Activated CD8-positive, alpha-beta T cell treated with anti-CD3 and anti-CD28 coated beads for 36 hours (primary cell): Measurements from ENCODE around the gene SLC2A4. TPM values are rescaled to one million over a fixed set of nuclear protein-coding genes. Genes with fewer than 3 reads are reported as not detected.

Source experiments
- ATAC-seq: fragments of 200-7000 bp; cut with Tn5 transposase; one replicate; pipeline ENCODE4 v1.10.0; 2021; ENCODE audit warnings: mild to moderate bottlenecking, moderate library complexity
- CTCF ChIA-PET: fragments of 350-600 bp; sonication (Branson Sonifier 250); formaldehyde crosslinking; loops from one replicate; lab custom pipeline; 2021; ENCODE audit warnings: antibody characterized with exemption; lab: Charles Lee
- POLR2A ChIA-PET: fragments of 350-600 bp; sonication (Branson Sonifier 250); formaldehyde crosslinking; loops from one replicate; lab custom pipeline; 2021; ENCODE audit warnings: antibody characterized with exemption; lab: Charles Lee
- DNase-seq: peaks from one replicate; pipeline ENCODE4 v3.0.0-alpha.2; 2020
- H3K27ac Mint-ChIP-seq: one replicate; pipeline ENCODE4 v1.8.0; 2021; ENCODE audit warnings: mild to moderate bottlenecking, mixed read lengths
- H3K27me3 Mint-ChIP-seq: one replicate; pipeline ENCODE4 v1.8.0; 2021; ENCODE audit warnings: mixed read lengths
- H3K36me3 Mint-ChIP-seq: one replicate; pipeline ENCODE4 v1.8.0; 2021; ENCODE audit warnings: low read depth, mixed read lengths
- H3K4me1 Mint-ChIP-seq: one replicate; pipeline ENCODE4 v1.8.0; 2021; ENCODE audit warnings: low read depth, mixed read lengths
- H3K4me3 Mint-ChIP-seq: one replicate; pipeline ENCODE4 v1.8.0; 2021; ENCODE audit warnings: mild to moderate bottlenecking, moderate library complexity, mixed read lengths
- H3K9me3 Mint-ChIP-seq: one replicate; pipeline ENCODE4 v1.8.0; 2021; ENCODE audit warnings: mixed read lengths
- CTCF ChIP-seq: fragments of 200-600 bp; IDR thresholded peaks from one replicate; pipeline ENCODE4 v1.8.0; 2022; ENCODE audit warnings: antibody characterized with exemption, mild to moderate bottlenecking
- intact Hi-C: fragments of 100-400 bp; cut with micrococcal nuclease; formaldehyde crosslinking; loops from one replicate; pipeline ENCODE4 v1.10.0; 2022
- total RNA-seq, 2 experiments: library from RNA; stranded (reverse); gene quantifications; one replicate each; pipeline ENCODE4 v1.2.3, GENCODE V29; 2021

SLC2A4 gene
- total RNA-seq, 2 experiments from 2014 or later: 0.07 to 0.25 TPM

GRCh38 chr17:7285679-7286078 lies 4.2 kb downstream of the SLC2A4 start:
- Mint-ChIP-seq H3K4me3 (no peak overlapping the region), H3K27me3 (peaks cover 19% of the 10 kb centered on the region), H3K27ac (no peak overlapping the region), H3K4me1 (peaks cover 18% of the 10 kb centered on the region), H3K36me3 (no peaks in the 10 kb centered on the region), H3K9me3 (no peaks in the 10 kb centered on the region)
- no peak for ATAC-seq
- TF ChIP-seq CTCF: no peak
- DNase-seq: no peak
- ChIA-PET POLR2A (interaction anchor here (0.5 to 1.9 kb wide), 2 partner anchors 11 to 29 kb away, joined by 3 to 11 read pairs; partner anchors contain the start of gene GPS2), CTCF (interaction anchor here (10.3 kb wide), 1 partner anchor 12 kb away, joined by 144 read pairs; no protein-coding TSS in a partner anchor)
- intact Hi-C loops: no loop called here

GRCh38 chr17:7289256-7290032 lies 7.9 kb downstream of the SLC2A4 start:
- no peak for TF ChIP-seq CTCF
- ATAC-seq (no peak), DNase-seq (no peak)
- intact Hi-C loops: no loop called here
- Mint-ChIP-seq H3K27me3 (peaks cover 14% of the 10 kb centered on the region), H3K27ac (no peak overlapping the region), H3K4me1 (peaks cover 3% of the 10 kb centered on the region), H3K4me3 (no peak overlapping the region), H3K36me3 (no peaks in the 10 kb centered on the region), H3K9me3 (no peaks in the 10 kb centered on the region)
- ChIA-PET CTCF (no interaction called here), POLR2A (interaction anchor here (0.6 to 1.9 kb wide), 2 partner anchors 8 to 397 kb away, joined by 4 to 5 read pairs; partner anchors contain the start of gene SLC2A4)

- no peak for ATAC-seq
- Mint-ChIP-seq H3K36me3 (no peaks in the 10 kb centered on the region), H3K4me1 (peaks cover 5% of the 10 kb centered on the region), H3K4me3 (no peak overlapping the region), H3K27ac (no peak overlapping the region), H3K27me3 (peaks cover 16% of the 10 kb centered on the region), H3K9me3 (no peaks in the 10 kb centered on the region)
- DNase-seq: no peak
- intact Hi-C loops: no loop called here
- ChIA-PET CTCF (interaction anchor here (1.6 kb wide), 1 partner anchor 10 kb away, joined by 8 read pairs; no protein-coding TSS in a partner anchor), POLR2A (interaction anchor here (1.9 kb wide), 1 partner anchor 9 kb away, joined by 5 read pairs; the partner anchor contains the start of gene SLC2A4)
- TF ChIP-seq CTCF: no peak
Observed at GRCh38 chr17:7290166-7290565, 8.6 kb downstream of the SLC2A4 start.

- peaks cover 19% of the 10 kb centered on the region for H3K27me3 Mint-ChIP-seq
- no peak overlapping the region for H3K27ac Mint-ChIP-seq
- no peaks in the 10 kb centered on the region for H3K9me3 Mint-ChIP-seq
- TF ChIP-seq CTCF: no peak
- no peak overlapping the region for H3K4me3 Mint-ChIP-seq
- intact Hi-C loops: no loop called here
- H3K4me1 Mint-ChIP-seq: peaks cover 8% of the 10 kb centered on the region
- ChIA-PET POLR2A (interaction anchor here (1.9 kb wide), 1 partner anchor 9 kb away, joined by 5 read pairs; the partner anchor contains the start of gene SLC2A4), CTCF (interaction anchor here (1.6 kb wide), 1 partner anchor 10 kb away, joined by 8 read pairs; no protein-coding TSS in a partner anchor)
- no peaks in the 10 kb centered on the region for H3K36me3 Mint-ChIP-seq
- DNase-seq (no peak), ATAC-seq (no peak)
Observed at GRCh38 chr17:7290685-7291084, 9.2 kb downstream of the SLC2A4 start.

- ChIA-PET POLR2A (interaction anchor here (0.9 to 1.4 kb wide), 3 partner anchors 10 to 58 kb away, joined by 3 to 4 read pairs (median 3); partner anchors contain the start of gene DVL2), CTCF (interaction anchor here (1.2 to 2.7 kb wide), 3 partner anchors 10 to 381 kb away, joined by 4 to 14 read pairs (median 5); partner anchors contain the start of gene SLC2A4)
- no peak overlapping the region for H3K4me3 Mint-ChIP-seq
- no peak for DNase-seq
- H3K27me3 Mint-ChIP-seq: peaks cover 26% of the 10 kb centered on the region
- ATAC-seq: no peak
- peaks cover 14% of the 10 kb centered on the region for H3K4me1 Mint-ChIP-seq
- no peaks in the 10 kb centered on the region for H3K9me3 Mint-ChIP-seq
- H3K27ac Mint-ChIP-seq: no peak overlapping the region
- intact Hi-C loops: no loop called here
- H3K36me3 Mint-ChIP-seq: no peaks in the 10 kb centered on the region
- no peak for TF ChIP-seq CTCF
Observed at GRCh38 chr17:7292194-7292593, 10.7 kb downstream of the SLC2A4 start.
